ENCODE results near the gene PLXNB2. TPM values are rescaled to one million over a fixed set of nuclear protein-coding genes. Genes with fewer than 3 reads are reported as not detected.

Gene PLXNB2
- total RNA-seq, 1 donor from 2014 or later = 95.2 TPM

DNA sequence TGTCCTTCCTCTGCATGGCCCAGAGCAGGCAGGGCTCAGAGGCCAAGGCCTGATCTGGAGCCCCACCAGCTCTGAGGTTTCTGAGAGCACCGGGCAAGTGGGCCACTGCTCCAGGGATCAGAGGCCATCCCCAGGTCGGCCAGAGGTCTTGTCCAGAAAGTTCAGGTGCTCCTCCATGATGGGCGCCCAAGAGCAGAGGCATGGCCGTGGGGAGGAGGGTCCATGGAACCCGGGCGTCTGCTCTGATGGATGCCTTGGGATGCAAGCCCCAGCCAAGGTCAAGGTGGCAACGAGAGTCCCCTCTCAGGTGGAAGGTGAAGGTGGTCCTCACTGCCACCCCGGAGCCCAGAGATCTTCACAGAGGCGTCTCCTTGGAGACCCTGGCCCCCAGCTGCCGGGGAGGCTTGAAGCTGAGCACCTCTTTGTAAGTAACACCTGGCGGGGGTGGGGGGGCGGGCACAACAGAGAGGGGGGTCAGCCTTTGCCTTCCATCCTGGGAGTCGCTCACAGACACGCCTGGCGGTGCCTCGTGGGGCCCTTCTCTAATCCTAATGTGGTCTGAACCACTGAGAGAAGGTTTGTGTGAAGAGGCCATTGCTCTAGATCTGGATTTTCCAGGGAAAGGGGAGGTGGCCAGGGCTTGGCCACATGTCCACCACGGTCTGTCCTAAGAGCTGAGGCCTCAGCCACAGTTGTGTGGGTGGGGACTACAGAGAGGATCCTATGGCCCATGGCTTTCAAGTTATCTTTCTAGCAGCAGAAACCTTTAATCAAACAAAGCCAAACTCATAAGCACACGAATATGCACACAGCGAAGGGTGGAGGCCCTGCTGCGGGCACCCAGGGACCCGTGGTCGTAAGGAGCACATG lies 54.2 kb downstream of the PLXNB2 start:
- no peak overlapping the region for H3K27ac Mint-ChIP-seq (ENCODE audit: unreplicated experiment)
- TF ChIP-seq CTCF (IDR thresholded peaks at IDR 0.05; ENCODE audit: partially characterized antibody, unreplicated experiment) = no peak
- peaks cover 8% of the 10 kb centered on the region for H3K27me3 Mint-ChIP-seq (ENCODE audit: unreplicated experiment)
- H3K4me3 Mint-ChIP-seq (ENCODE audit: unreplicated experiment) = no peak overlapping the region
- H3K9me3 Mint-ChIP-seq (ENCODE audit: unreplicated experiment) = peaks cover 5% of the 10 kb centered on the region
- DNase-seq = no peak
- no peaks in the 10 kb centered on the region for H3K36me3 Mint-ChIP-seq (ENCODE audit: unreplicated experiment)
- no peaks in the 10 kb centered on the region for H3K4me1 Mint-ChIP-seq (ENCODE audit: low read depth, unreplicated experiment)

GRCh38 chr22:50252082-50253045 lies 55.1 kb downstream of the PLXNB2 start:
- Mint-ChIP-seq H3K36me3 (ENCODE audit: unreplicated experiment) (no peaks in the 10 kb centered on the region), H3K4me3 (ENCODE audit: unreplicated experiment) (no peak overlapping the region), H3K27me3 (ENCODE audit: unreplicated experiment) (peaks cover 6% of the 10 kb centered on the region), H3K4me1 (ENCODE audit: low read depth, unreplicated experiment) (no peaks in the 10 kb centered on the region), H3K27ac (ENCODE audit: unreplicated experiment) (no peak overlapping the region), H3K9me3 (ENCODE audit: unreplicated experiment) (peaks cover 5% of the 10 kb centered on the region)
- peak; percentile 40 for TF ChIP-seq CTCF (IDR thresholded peaks at IDR 0.05; ENCODE audit: partially characterized antibody, unreplicated experiment)
- DNase-seq = peak; percentile 77

DNA sequence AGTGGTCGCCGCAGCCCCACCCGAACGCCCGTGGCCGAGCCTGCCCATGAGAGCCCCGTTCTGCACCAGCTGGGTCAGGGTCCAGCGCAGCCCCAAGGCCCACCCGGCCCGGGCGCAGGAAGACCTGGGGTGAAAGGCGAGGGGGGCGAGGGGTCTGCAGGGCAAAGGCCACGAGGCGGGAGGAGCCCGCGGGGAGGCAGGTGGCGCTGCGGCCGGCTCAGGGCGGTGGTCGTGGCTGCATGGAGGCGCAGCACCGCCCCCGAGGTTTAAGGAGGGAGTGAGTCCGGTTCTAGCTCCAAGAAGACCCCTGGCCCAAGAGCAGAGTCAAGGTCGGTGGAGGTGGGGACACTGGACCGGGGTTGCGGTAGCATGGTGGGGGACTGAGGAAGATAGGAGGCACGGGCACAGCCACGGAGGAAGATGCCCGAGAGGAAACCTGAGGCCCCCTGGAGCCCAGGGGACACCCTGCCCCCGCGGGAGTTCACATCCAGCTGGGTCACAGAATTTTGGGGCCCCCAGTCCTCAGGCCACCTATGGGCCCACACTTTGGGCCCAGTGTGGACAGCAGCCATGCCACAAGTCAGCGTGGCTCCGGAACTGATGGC lies 55.9 kb downstream of the PLXNB2 start:
- peak overlapping the region; percentile 57 for H3K4me3 Mint-ChIP-seq (ENCODE audit: unreplicated experiment)
- no peaks in the 10 kb centered on the region for H3K4me1 Mint-ChIP-seq (ENCODE audit: low read depth, unreplicated experiment)
- no peak overlapping the region for H3K27ac Mint-ChIP-seq (ENCODE audit: unreplicated experiment)
- H3K9me3 Mint-ChIP-seq (ENCODE audit: unreplicated experiment) = peaks cover 7% of the 10 kb centered on the region
- DNase-seq = no peak
- H3K36me3 Mint-ChIP-seq (ENCODE audit: unreplicated experiment) = no peaks in the 10 kb centered on the region
- TF ChIP-seq CTCF (IDR thresholded peaks at IDR 0.05; ENCODE audit: partially characterized antibody, unreplicated experiment) = no peak
- peaks cover 6% of the 10 kb centered on the region for H3K27me3 Mint-ChIP-seq (ENCODE audit: unreplicated experiment)

DNA sequence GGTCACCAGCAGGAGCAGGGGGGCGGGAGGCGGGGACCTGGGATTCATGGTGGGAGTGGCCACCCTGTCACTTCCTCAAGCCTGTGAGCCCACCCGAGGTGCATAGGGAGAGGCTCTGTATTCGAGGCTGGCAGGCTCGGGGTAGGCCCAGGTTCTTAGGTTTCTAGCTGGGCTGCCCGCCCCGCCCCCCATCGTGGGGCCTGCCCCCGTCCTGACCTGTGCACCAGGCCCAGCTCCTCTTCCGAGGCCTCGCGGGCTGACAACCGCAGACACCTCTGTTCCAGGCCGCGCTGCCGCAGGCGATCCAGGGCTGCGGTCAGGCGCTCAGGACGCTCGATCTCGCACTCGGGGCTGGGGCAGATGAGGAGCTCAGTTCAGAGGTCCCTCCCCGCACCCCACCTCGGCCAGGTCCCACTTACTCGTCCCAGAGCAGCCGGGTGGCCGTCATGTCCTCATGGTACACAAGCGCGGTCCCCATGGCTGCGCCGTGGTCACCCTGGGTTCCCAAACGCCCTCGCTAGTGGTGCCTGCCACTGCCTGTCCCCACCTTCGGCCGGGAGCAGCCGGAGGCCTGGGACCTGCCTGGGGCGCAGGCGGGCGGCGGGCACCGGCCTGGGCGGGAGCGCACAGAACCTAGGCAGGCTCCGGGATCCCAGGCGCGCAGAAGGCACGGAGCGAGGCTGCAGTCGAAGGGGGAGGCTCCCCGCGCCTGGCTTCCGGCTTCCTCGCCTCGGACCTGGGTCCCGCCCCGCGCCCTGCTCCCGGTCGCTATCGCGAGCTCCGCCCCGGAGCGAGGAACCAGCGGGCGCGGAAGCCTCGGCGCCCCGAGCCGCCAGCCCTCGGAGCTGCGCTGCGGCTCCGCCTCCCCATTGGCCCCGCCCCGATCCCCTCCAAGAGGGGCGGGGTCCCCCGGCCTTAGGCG lies 56.6 kb downstream of the PLXNB2 start, which contains the start of gene HDAC10:
Gene HDAC10, minus strand, starts transcription at position 711 of the 922 bp plus-strand sequence. Its CDS starts 233 bp downstream, at position 478.
- no peak within 1 kb of the TSS for H3K27ac Mint-ChIP-seq (ENCODE audit: unreplicated experiment)
- TF ChIP-seq CTCF (IDR thresholded peaks at IDR 0.05; ENCODE audit: partially characterized antibody, unreplicated experiment) = no peak

More for the DNA sequence above, 56.6 kb downstream of the PLXNB2 start, which contains the start of gene HDAC10:
- Mint-ChIP-seq H3K9me3 (ENCODE audit: unreplicated experiment) (peaks cover 7% of the 10 kb centered on the region), H3K4me1 (ENCODE audit: low read depth, unreplicated experiment) (no peaks in the 10 kb centered on the region), H3K27me3 (ENCODE audit: unreplicated experiment) (peaks cover 4% of the 10 kb centered on the region), H3K4me3 (ENCODE audit: unreplicated experiment) (peak within 1 kb of the TSS; percentile 88), H3K36me3 (ENCODE audit: unreplicated experiment) (no peaks in the 10 kb centered on the region)
- peak; percentile 89 for DNase-seq
